ENCODE measurements around the gene SAYSD1.

The SAYSD1 gene

GRCh38 chr6:39093149-39093708, 21.8 kb downstream of the SAYSD1 start:
- TF ChIP-seq FOXP2 (optimal IDR thresholded peaks at IDR 0.05; ENCODE audit: borderline replicate concordance, extremely low read depth, extremely low read length, insufficient read depth) = no peak
- no peak for TF ChIP-seq POLR2AphosphoS5 (IDR thresholded peaks at IDR 0.05; ENCODE audit: low read depth, low read length)
- no peak for TF ChIP-seq SIN3A (IDR thresholded peaks at IDR 0.05; ENCODE audit: borderline replicate concordance, insufficient read depth, low read length)
- no peak for TF ChIP-seq REST (IDR thresholded peaks at IDR 0.05; ENCODE audit: insufficient read depth in 1 of 2, low read depth in 2 of 2, low read length in 2 of 2)
- TF ChIP-seq TAF1 (IDR thresholded peaks at IDR 0.05; ENCODE audit: borderline replicate concordance, insufficient read depth, low read length) = no peak

- TF ChIP-seq REST (IDR thresholded peaks at IDR 0.05; ENCODE audit: insufficient read depth in 1 of 2, low read depth in 2 of 2, low read length in 2 of 2) = no peak
- no peak for TF ChIP-seq FOXP2 (optimal IDR thresholded peaks at IDR 0.05; ENCODE audit: borderline replicate concordance, extremely low read depth, extremely low read length, insufficient read depth)
- no peak for TF ChIP-seq POLR2AphosphoS5 (IDR thresholded peaks at IDR 0.05; ENCODE audit: low read depth, low read length)
Measured at GRCh38 chr6:39092124-39092523, 22.9 kb downstream of the SAYSD1 start.

- TF ChIP-seq TAF1 (IDR thresholded peaks at IDR 0.05; ENCODE audit: borderline replicate concordance, insufficient read depth, low read length) = no peak
- TF ChIP-seq SIN3A (IDR thresholded peaks at IDR 0.05; ENCODE audit: borderline replicate concordance, insufficient read depth, low read length) = no peak
- TF ChIP-seq REST (IDR thresholded peaks at IDR 0.05; ENCODE audit: insufficient read depth in 1 of 2, low read depth in 2 of 2, low read length in 2 of 2) = no peak
- no peak for TF ChIP-seq FOXP2 (optimal IDR thresholded peaks at IDR 0.05; ENCODE audit: borderline replicate concordance, extremely low read depth, extremely low read length, insufficient read depth)
- no peak for TF ChIP-seq POLR2AphosphoS5 (IDR thresholded peaks at IDR 0.05; ENCODE audit: low read depth, low read length)
Measured at GRCh38 chr6:39091220-39091619, 23.8 kb downstream of the SAYSD1 start.

- TF ChIP-seq FOXP2 (optimal IDR thresholded peaks at IDR 0.05; ENCODE audit: borderline replicate concordance, extremely low read depth, extremely low read length, insufficient read depth) (no peak), REST (IDR thresholded peaks at IDR 0.05; ENCODE audit: insufficient read depth in 1 of 2, low read depth in 2 of 2, low read length in 2 of 2) (no peak), TAF1 (IDR thresholded peaks at IDR 0.05; ENCODE audit: borderline replicate concordance, insufficient read depth, low read length) (no peak), POLR2AphosphoS5 (IDR thresholded peaks at IDR 0.05; ENCODE audit: low read depth, low read length) (no peak), SIN3A (IDR thresholded peaks at IDR 0.05; ENCODE audit: borderline replicate concordance, insufficient read depth, low read length) (no peak)
Measured at GRCh38 chr6:39090036-39090435, 24.9 kb downstream of the SAYSD1 start.

- TF ChIP-seq POLR2AphosphoS5 (IDR thresholded peaks at IDR 0.05; ENCODE audit: low read depth, low read length) (no peak), TAF1 (IDR thresholded peaks at IDR 0.05; ENCODE audit: borderline replicate concordance, insufficient read depth, low read length) (no peak), FOXP2 (optimal IDR thresholded peaks at IDR 0.05; ENCODE audit: borderline replicate concordance, extremely low read depth, extremely low read length, insufficient read depth) (no peak), REST (IDR thresholded peaks at IDR 0.05; ENCODE audit: insufficient read depth in 1 of 2, low read depth in 2 of 2, low read length in 2 of 2) (peak; percentile 73 to 92), SIN3A (IDR thresholded peaks at IDR 0.05; ENCODE audit: borderline replicate concordance, insufficient read depth, low read length) (no peak)
Measured at GRCh38 chr6:39088331-39088730, 26.7 kb downstream of the SAYSD1 start.

All from PFSK-1 (cell line).